AG10803 (cell line): ENCODE data around the gene NHLRC1.

Source experiments
- DNase-seq: peaks from one replicate; pipeline ENCODE4 v3.0.0; 2010; ENCODE audit warnings: low read depth
- H3K4me3 ChIP-seq: 2 replicates; pipeline ENCODE4 v1.5.1; 2011; ENCODE audit warnings: mild to moderate bottlenecking, low read length, control low read depth
- TF ChIP-seq, protein P1 (sequence below): conservative IDR thresholded peaks from 2 replicates; pipeline ENCODE4 v1.5.1; 2011; ENCODE audit warnings: mild to moderate bottlenecking, low read length, control low read depth, inconsistent platforms

Gene NHLRC1

DNA sequence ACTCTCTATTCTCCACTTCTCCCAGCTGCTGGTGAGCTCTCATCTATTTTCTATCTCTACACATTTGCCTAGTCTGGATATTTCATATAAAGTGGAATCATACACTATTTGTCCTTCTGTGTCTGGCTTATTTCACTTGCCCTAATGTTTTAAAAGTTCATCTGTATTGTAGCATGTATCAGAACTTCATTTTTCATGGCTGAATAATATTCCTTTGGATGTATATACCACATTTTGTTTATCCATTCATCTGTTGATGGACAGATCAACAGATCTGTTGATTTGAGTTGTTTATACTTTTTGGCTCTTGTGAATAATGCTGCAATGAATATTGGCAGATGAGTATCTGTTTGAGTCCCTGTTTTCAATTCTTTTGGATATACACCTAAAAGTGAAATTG lies 49.6 kb downstream of the NHLRC1 start:
- H3K4me3 ChIP-seq = no peak overlapping the region
- TF ChIP-seq, protein P1, sequence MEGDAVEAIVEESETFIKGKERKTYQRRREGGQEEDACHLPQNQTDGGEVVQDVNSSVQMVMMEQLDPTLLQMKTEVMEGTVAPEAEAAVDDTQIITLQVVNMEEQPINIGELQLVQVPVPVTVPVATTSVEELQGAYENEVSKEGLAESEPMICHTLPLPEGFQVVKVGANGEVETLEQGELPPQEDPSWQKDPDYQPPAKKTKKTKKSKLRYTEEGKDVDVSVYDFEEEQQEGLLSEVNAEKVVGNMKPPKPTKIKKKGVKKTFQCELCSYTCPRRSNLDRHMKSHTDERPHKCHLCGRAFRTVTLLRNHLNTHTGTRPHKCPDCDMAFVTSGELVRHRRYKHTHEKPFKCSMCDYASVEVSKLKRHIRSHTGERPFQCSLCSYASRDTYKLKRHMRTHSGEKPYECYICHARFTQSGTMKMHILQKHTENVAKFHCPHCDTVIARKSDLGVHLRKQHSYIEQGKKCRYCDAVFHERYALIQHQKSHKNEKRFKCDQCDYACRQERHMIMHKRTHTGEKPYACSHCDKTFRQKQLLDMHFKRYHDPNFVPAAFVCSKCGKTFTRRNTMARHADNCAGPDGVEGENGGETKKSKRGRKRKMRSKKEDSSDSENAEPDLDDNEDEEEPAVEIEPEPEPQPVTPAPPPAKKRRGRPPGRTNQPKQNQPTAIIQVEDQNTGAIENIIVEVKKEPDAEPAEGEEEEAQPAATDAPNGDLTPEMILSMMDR = no peak
- DNase-seq = no peak

DNA sequence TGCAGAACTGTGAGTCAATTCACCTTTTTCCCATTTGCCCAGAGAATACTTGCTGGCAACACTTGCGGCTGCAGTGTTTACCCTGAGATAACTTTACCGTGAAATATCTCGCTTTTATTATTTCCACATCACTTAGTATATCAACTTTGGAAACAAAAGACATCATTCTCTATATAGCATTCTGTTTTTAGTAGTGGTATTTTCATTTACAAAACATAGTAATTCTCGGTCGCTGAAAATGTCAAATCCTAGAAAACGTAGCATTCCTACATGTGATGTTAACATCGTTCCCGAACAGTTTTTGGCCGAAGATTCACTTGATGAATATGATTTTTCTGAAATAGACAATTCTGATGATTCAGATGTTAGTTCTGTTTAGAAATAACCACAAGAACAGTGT lies 52.0 kb downstream of the NHLRC1 start:
- TF ChIP-seq, protein P1 = no peak
- H3K4me3 ChIP-seq = no peak overlapping the region
- DNase-seq = no peak
